ENCODE measurements around the gene CDC40.

- TF ChIP-seq CTCF (IDR thresholded peaks at IDR 0.05; ENCODE audit: low read length) (no peak), EZH2 (IDR thresholded peaks at IDR 0.05; ENCODE audit: borderline replicate concordance, low read length) (no peak)
These were observed 35.9 kb downstream of the CDC40 start for GRCh38 chr6:110216140-110216539.
